Neuronal stem cell (in vitro differentiated cells): Measurements from ENCODE around the gene SDC4.

ENCODE experiments used
- DNase-seq: peaks from one replicate; pipeline ENCODE4 v3.0.0-alpha.2; 2013; ENCODE audit warnings: low spot score
- H2AFZ ChIP-seq: one replicate; pipeline ENCODE4 v1.6.1; 2013; ENCODE audit warnings: mild to moderate bottlenecking, low read length, inconsistent platforms
- H2AK5ac ChIP-seq: 2 replicates; pipeline ENCODE4 v1.6.1; 2013; ENCODE audit warnings: low read depth, mild to moderate bottlenecking, inconsistent platforms, low read length, moderate library complexity, mixed read lengths
- H2BK120ac ChIP-seq: 2 replicates; pipeline ENCODE4 v1.6.1; 2013; ENCODE audit warnings: low read depth, mild to moderate bottlenecking, inconsistent platforms, low read length, moderate library complexity, mixed read lengths
- H2BK12ac ChIP-seq: one replicate; pipeline ENCODE4 v1.6.1; 2013; ENCODE audit warnings: low read length, inconsistent platforms
- H2BK15ac ChIP-seq: 2 replicates; pipeline ENCODE4 v1.6.1; 2013; ENCODE audit warnings: mild to moderate bottlenecking, low read length, inconsistent platforms, mixed read lengths
- H2BK5ac ChIP-seq: one replicate; pipeline ENCODE4 v1.6.1; 2013; ENCODE audit warnings: inconsistent platforms, mild to moderate bottlenecking, low read length, moderate library complexity
- H3K14ac ChIP-seq: one replicate; pipeline ENCODE4 v1.6.1; 2013; ENCODE audit warnings: low read length, inconsistent platforms
- H3K18ac ChIP-seq: 2 replicates; pipeline ENCODE4 v1.6.1; 2013; ENCODE audit warnings: low read length, inconsistent platforms
- H3K23ac ChIP-seq: 2 replicates; pipeline ENCODE4 v1.6.1; 2013; ENCODE audit warnings: low read depth, mild to moderate bottlenecking, mixed read lengths, low read length, inconsistent platforms; ENCODE audit not compliant: poor library complexity
- H3K27ac ChIP-seq: replicated peaks from 3 replicates; pipeline ENCODE4 v1.5.1; 2013; ENCODE audit warnings: low read length, inconsistent platforms
- H3K27me3 ChIP-seq, 3 experiments: 2 replicates each; pipeline ENCODE4 v1.6.1; 2013; ENCODE audit warnings: low read length in 3 of 3, mild to moderate bottlenecking in 2 of 3, inconsistent platforms in 1 of 3, low read depth in 1 of 3, mixed read lengths in 1 of 3, moderate library complexity in 1 of 3; ENCODE audit not compliant: control insufficient read depth in 3 of 3, insufficient read depth in 3 of 3
- H3K36me3 ChIP-seq, 2 donors: replicated peaks in 1 of 2; 2 replicates each; pipeline ENCODE4 v1.6.1; 2013; ENCODE audit warnings: low read length in 2 of 2; ENCODE audit not compliant: control insufficient read depth in 2 of 2, insufficient read depth in 2 of 2
- H3K4ac ChIP-seq: 2 replicates; pipeline ENCODE4 v1.6.1; 2013; ENCODE audit warnings: inconsistent platforms, mild to moderate bottlenecking, low read length, moderate library complexity
- H3K4me1 ChIP-seq, 2 donors: 1 replicate in 1 of 2; 2 replicates in 1 of 2; pipeline ENCODE4 v1.6.1; 2013; ENCODE audit warnings: low read length in 2 of 2, low read depth in 1 of 2; ENCODE audit not compliant: control insufficient read depth in 2 of 2, insufficient read depth in 1 of 2
- H3K4me2 ChIP-seq: one replicate; pipeline ENCODE4 v1.6.1; 2013; ENCODE audit warnings: mild to moderate bottlenecking, low read length, inconsistent platforms; ENCODE audit not compliant: insufficient read depth, poor library complexity, severe bottlenecking
- H3K4me3 ChIP-seq, 2 donors: 2 replicates each; pipeline ENCODE4 v1.5.1; 2013; ENCODE audit warnings: low read length in 2 of 2, mild to moderate bottlenecking in 2 of 2, inconsistent platforms in 1 of 2, moderate library complexity in 1 of 2
- H3K79me1 ChIP-seq: one replicate; pipeline ENCODE4 v1.6.1; 2013; ENCODE audit warnings: low read depth, mild to moderate bottlenecking, inconsistent platforms, low read length, moderate library complexity
- H3K9ac ChIP-seq: one replicate; pipeline ENCODE4 v1.6.1; 2013; ENCODE audit warnings: mild to moderate bottlenecking, low read depth, low read length, inconsistent platforms; ENCODE audit not compliant: poor library complexity
- H3K9me3 ChIP-seq, 2 donors: replicated peaks in 1 of 2; 2 replicates each; pipeline versions ENCODE3 to v1.6.1; 2013; ENCODE audit warnings: low read length in 2 of 2, mild to moderate bottlenecking in 2 of 2, inconsistent platforms in 1 of 2, low read depth in 1 of 2, mixed read lengths in 1 of 2, moderate library complexity in 1 of 2; ENCODE audit not compliant: control insufficient read depth in 2 of 2, insufficient read depth in 1 of 2
- H4K8ac ChIP-seq: one replicate; pipeline ENCODE4 v1.6.1; 2013; ENCODE audit warnings: low read depth, mild to moderate bottlenecking, inconsistent platforms, low read length, moderate library complexity
- H4K91ac ChIP-seq: one replicate; pipeline ENCODE4 v1.6.1; 2013; ENCODE audit warnings: low read length, low read depth, mild to moderate bottlenecking, inconsistent platforms; ENCODE audit not compliant: poor library complexity
- WGBS, 2 donors: extraction: QIAGEN DNeasy Blood & Tissue Kit; methylation state at CpG; one replicate each; pipeline ENCODE4 v1.1.7; 2013; ENCODE audit warnings: missing lambda C conversion rate in 2 of 2, mixed read lengths in 1 of 2; ENCODE audit not compliant: insufficient read length in 2 of 2, insufficient replicate concordance in 1 of 2; ENCODE audit errors: extremely low coverage in 2 of 2; 5-methylcytosine and 5-hydroxymethylcytosine counted together

SDC4 gene

GRCh38 chr20:45304464-45304999 is 43.7 kb downstream of the SDC4 start:
- Histone ChIP-seq H3K18ac (no peak overlapping the region), H3K14ac (peak overlapping the region; percentile 10), H3K4me2 (no peak overlapping the region), H2BK5ac (no peak overlapping the region), H2BK12ac (no peak overlapping the region), H4K8ac (no peak overlapping the region), H3K9ac (peak overlapping the region; percentile 56), H3K79me1 (no peaks in the 10 kb centered on the region), H3K4me1 (peaks cover 0 to 5% of the 10 kb centered on the region in 2 donors), H3K23ac (no peak overlapping the region), H3K4me3 (no peak overlapping the region), H3K27ac (no peak overlapping the region), H2BK120ac (no peak overlapping the region), H3K36me3 (no peaks in the 10 kb centered on the region), H3K9me3 (no peaks in the 10 kb centered on the region), H2AK5ac (peak overlapping the region; percentile 13), H4K91ac (no peak overlapping the region), H2AFZ (no peak overlapping the region), H3K4ac (no peak overlapping the region), H3K27me3 (peaks cover 0 to 25% (median 21%) of the 10 kb centered on the region in 3 experiments), H2BK15ac (no peak overlapping the region)
- no peak for DNase-seq
- WGBS, 2 donors, result no CpG with 5 or more reads among the region's 43 CpGs

- no CpG with 5 or more reads among the region's 47 CpGs for WGBS, 2 donors
- no peak overlapping the region for H2BK15ac ChIP-seq
- DNase-seq, result no peak
These were observed 44.4 kb downstream of the SDC4 start for GRCh38 chr20:45303586-45304463.

GRCh38 chr20:45301824-45302271 is 46.4 kb downstream of the SDC4 start:
- Histone ChIP-seq H3K4me1 (peaks cover 0 to 5% of the 10 kb centered on the region in 2 donors), H3K4me3 (no peak overlapping the region), H4K91ac (no peak overlapping the region), H2AK5ac (no peak overlapping the region), H3K9ac (no peak overlapping the region), H3K79me1 (no peaks in the 10 kb centered on the region), H2BK12ac (no peak overlapping the region), H3K18ac (no peak overlapping the region), H3K14ac (no peak overlapping the region), H3K27ac (no peak overlapping the region), H2BK120ac (no peak overlapping the region), H2AFZ (no peak overlapping the region), H3K4ac (no peak overlapping the region), H3K4me2 (no peak overlapping the region), H3K27me3 (peaks cover 0 to 3% (median 2%) of the 10 kb centered on the region in 3 experiments), H3K36me3 (no peaks in the 10 kb centered on the region), H2BK15ac (no peak overlapping the region), H3K9me3 (no peaks in the 10 kb centered on the region), H2BK5ac (no peak overlapping the region), H4K8ac (no peak overlapping the region), H3K23ac (no peak overlapping the region)
- DNase-seq, result no peak
- WGBS, 2 donors, result no CpG with 5 or more reads among the region's 5 CpGs

More at GRCh38 chr20:45303586-45304463, 44.4 kb downstream of the SDC4 start:
- no peaks in the 10 kb centered on the region for H3K79me1 ChIP-seq
- no peak overlapping the region for H2BK5ac ChIP-seq
- H3K4me2 ChIP-seq, result no peak overlapping the region
- no peak overlapping the region for H2BK12ac ChIP-seq
- H3K9me3 ChIP-seq, result no peaks in the 10 kb centered on the region
- H2AFZ ChIP-seq, result no peak overlapping the region
- H3K27ac ChIP-seq, result no peak overlapping the region
- H2BK120ac ChIP-seq, result no peak overlapping the region
- no peak overlapping the region for H2AK5ac ChIP-seq
- H3K23ac ChIP-seq, result peak overlapping the region; percentile 56
- H4K8ac ChIP-seq, result no peak overlapping the region
- no peak overlapping the region for H3K4ac ChIP-seq
- H3K9ac ChIP-seq, result no peak overlapping the region
- no peak overlapping the region for H4K91ac ChIP-seq
- H3K14ac ChIP-seq, result peak overlapping the region; percentile 5
- H3K27me3 ChIP-seq, result peaks cover 0 to 21% (median 19%) of the 10 kb centered on the region in 3 experiments
- no peak overlapping the region for H3K4me3 ChIP-seq
- no peaks in the 10 kb centered on the region for H3K36me3 ChIP-seq
- peak overlapping the region; percentile 23 for H3K18ac ChIP-seq
- H3K4me1 ChIP-seq, result peaks cover 0 to 5% of the 10 kb centered on the region in 2 donors

GRCh38 chr20:45300961-45301360 is 47.3 kb downstream of the SDC4 start:
- DNase-seq, result no peak
- no peak overlapping the region for H2BK12ac ChIP-seq
- H2BK120ac ChIP-seq, result peak overlapping the region; percentile 57
- no peak overlapping the region for H3K4me3 ChIP-seq
- H2BK5ac ChIP-seq, result no peak overlapping the region
- H3K4me2 ChIP-seq, result no peak overlapping the region
- H3K36me3 ChIP-seq, result no peaks in the 10 kb centered on the region
- H4K91ac ChIP-seq, result no peak overlapping the region
- peak overlapping the region; percentile 45 for H4K8ac ChIP-seq
- H2BK15ac ChIP-seq, result no peak overlapping the region
- H2AK5ac ChIP-seq, result no peak overlapping the region
- no peaks in the 10 kb centered on the region for H3K79me1 ChIP-seq
- no peak overlapping the region for H3K4ac ChIP-seq
- no peaks in the 10 kb centered on the region for H3K9me3 ChIP-seq
- no CpG with 5 or more reads among the region's 4 CpGs for WGBS, 2 donors
- H2AFZ ChIP-seq, result peak overlapping the region; percentile 11
- H3K9ac ChIP-seq, result no peak overlapping the region
- peak overlapping the region; percentile 85 for H3K23ac ChIP-seq
- H3K27ac ChIP-seq, result no peak overlapping the region
- H3K27me3 ChIP-seq, result no peaks in the 10 kb centered on the region
- peak overlapping the region; percentile 25 for H3K14ac ChIP-seq
- no peak overlapping the region for H3K18ac ChIP-seq
- peaks cover 0 to 3% of the 10 kb centered on the region in 2 donors for H3K4me1 ChIP-seq
